H1 (cell line): ENCODE results near the gene HLX. TPM values are rescaled to one million over a fixed set of nuclear protein-coding genes. Genes with fewer than 3 reads are reported as not detected.

Experiments used
- CTCF ChIA-PET: fragments of 300-600 bp; sonication (Branson Sonifier 250); formaldehyde crosslinking; loops from one replicate; lab custom pipeline; 2021; ENCODE audit not compliant: partially characterized antibody; lab: Charles Lee
- POLR2A ChIA-PET: fragments of 300-600 bp; sonication (Branson Sonifier 250); formaldehyde crosslinking; loops from one replicate; lab custom pipeline; 2021; ENCODE audit warnings: inconsistent platforms; ENCODE audit not compliant: partially characterized antibody; lab: Charles Lee
- DNase-seq, 2 experiments: peaks; one replicate each; pipeline versions ENCODE4 v3.0.0 to v3.0.0-alpha.2; 2010 to 2022; ENCODE audit warnings: low spot score in 2 of 2, low read depth in 1 of 2, mixed read lengths in 1 of 2
- FAIRE-seq: peaks from 2 replicates; lab custom pipeline; 2011; peaks lifted over from hg19 to GRCh38; lab: Jason Lieb, UNC
- H2AFZ ChIP-seq: 2 replicates; pipeline ENCODE4 v1.8.1; 2012; ENCODE audit warnings: low read length, inconsistent platforms
- H2AK5ac ChIP-seq: 2 replicates; pipeline ENCODE4 v1.6.1; 2013; ENCODE audit warnings: low read depth, low read length
- H2BK120ac ChIP-seq: replicated peaks from 2 replicates; pipeline ENCODE3; 2013; ENCODE audit warnings: low read depth, low read length, inconsistent platforms
- H2BK12ac ChIP-seq: 2 replicates; pipeline ENCODE4 v1.6.1; 2013; ENCODE audit warnings: low read depth, low read length
- H2BK15ac ChIP-seq: 2 replicates; pipeline ENCODE4 v1.6.1; 2013; ENCODE audit warnings: low read length
- H2BK20ac ChIP-seq: 2 replicates; pipeline ENCODE4 v1.6.1; 2013; ENCODE audit warnings: low read length
- H2BK5ac ChIP-seq: 2 replicates; pipeline ENCODE4 v1.6.1; 2013; ENCODE audit warnings: low read depth, low read length
- H3K14ac ChIP-seq: 2 replicates; pipeline ENCODE4 v1.6.1; 2013; ENCODE audit warnings: inconsistent platforms; ENCODE audit not compliant: insufficient read length
- H3K18ac ChIP-seq: 2 replicates; pipeline ENCODE4 v1.6.1; 2013; ENCODE audit warnings: low read length; ENCODE audit errors: extremely low read depth
- H3K23ac ChIP-seq: 2 replicates; pipeline ENCODE4 v1.6.1; 2013; ENCODE audit warnings: inconsistent platforms; ENCODE audit not compliant: insufficient read length
- H3K23me2 ChIP-seq: 2 replicates; pipeline ENCODE4 v1.6.1; 2013; ENCODE audit warnings: low read depth, low read length
- H3K27ac ChIP-seq: 2 replicates; pipeline ENCODE4 v1.6.1; 2011; ENCODE audit warnings: low read depth, low read length, inconsistent platforms
- H3K27me3 ChIP-seq, 4 experiments: replicated peaks in 1 of 4; 1 replicate in 1 of 4; 2 replicates in 3 of 4; pipeline versions ENCODE4 v1.6.1 to v1.8.1; 2011 to 2013; ENCODE audit warnings: low read length in 3 of 4, mild to moderate bottlenecking in 3 of 4, inconsistent platforms in 2 of 4, mixed read lengths in 2 of 4, moderate library complexity in 1 of 4; ENCODE audit not compliant: control insufficient read depth in 3 of 4, insufficient read depth in 3 of 4; ENCODE audit errors: extremely low read depth in 1 of 4
- H3K36me3 ChIP-seq, 4 experiments: 2 replicates each; pipeline versions ENCODE4 v1.6.1 to v1.8.1; 2011 to 2013; ENCODE audit warnings: mild to moderate bottlenecking in 4 of 4, low read length in 3 of 4, moderate library complexity in 2 of 4, control low read depth in 1 of 4, inconsistent platforms in 1 of 4; ENCODE audit not compliant: insufficient read depth in 4 of 4, control insufficient read depth in 2 of 4
- H3K4ac ChIP-seq: replicated peaks from 2 replicates; pipeline ENCODE3; 2013; ENCODE audit warnings: low read length, low read depth, mixed read lengths, inconsistent platforms; ENCODE audit not compliant: insufficient read length
- H3K4me1 ChIP-seq, 4 experiments: replicated peaks in 1 of 4; 1 replicate in 1 of 4; 2 replicates in 3 of 4; pipeline versions ENCODE4 v1.6.1 to v1.8.1; 2011 to 2013; ENCODE audit warnings: low read length in 3 of 4, inconsistent platforms in 2 of 4, mixed read lengths in 1 of 4; ENCODE audit not compliant: insufficient read depth in 4 of 4, control insufficient read depth in 3 of 4
- H3K4me2 ChIP-seq, 2 experiments: 2 replicates each; pipeline versions ENCODE4 v1.6.1 to v1.8.1; 2011 to 2013; ENCODE audit warnings: low read depth in 2 of 2, low read length in 2 of 2, control low read depth in 1 of 2, inconsistent platforms in 1 of 2, mild to moderate bottlenecking in 1 of 2; ENCODE audit not compliant: insufficient read depth in 1 of 2
- H3K4me3 ChIP-seq, 4 experiments: fragments of 200-600, 300-600 bp in 1 of 4; sonication (generic), shearing (Covaris generic), sonication (Bioruptor Twin) in 1 of 4; 2 replicates each; pipeline versions ENCODE4 v1.5.1 to v1.8.1; 2011 to 2016; ENCODE audit warnings: low read length in 4 of 4, low read depth in 3 of 4, control low read depth in 2 of 4, inconsistent platforms in 2 of 4, mild to moderate bottlenecking in 2 of 4, mixed read lengths in 1 of 4, moderate library complexity in 1 of 4; ENCODE audit not compliant: insufficient read depth in 2 of 4; ENCODE audit errors: extremely low read depth in 1 of 4
- H3K56ac ChIP-seq: replicated peaks from 2 replicates; pipeline ENCODE3; 2013; ENCODE audit warnings: low read depth, mild to moderate bottlenecking, mixed read lengths, low read length, inconsistent platforms; ENCODE audit not compliant: insufficient read length
- H3K79me1 ChIP-seq: 2 replicates; pipeline ENCODE4 v1.6.1; 2013; ENCODE audit warnings: low read depth, low read length, control low read depth
- H3K79me2 ChIP-seq, 2 experiments: 2 replicates each; pipeline versions ENCODE4 v1.6.1 to v1.8.1; 2012 to 2013; ENCODE audit warnings: low read length in 2 of 2, mild to moderate bottlenecking in 2 of 2, inconsistent platforms in 1 of 2; ENCODE audit not compliant: insufficient read depth in 2 of 2, control insufficient read depth in 1 of 2
- H3K9ac ChIP-seq, 4 experiments: replicated peaks in 1 of 4; 1 replicate in 1 of 4; 2 replicates in 3 of 4; pipeline versions ENCODE4 v1.6.1 to v1.8.1; 2011 to 2013; ENCODE audit warnings: low read depth in 3 of 4, low read length in 3 of 4, control low read depth in 2 of 4, mild to moderate bottlenecking in 2 of 4, moderate library complexity in 2 of 4, inconsistent platforms in 1 of 4; ENCODE audit errors: extremely low read depth in 1 of 4
- H3K9me3 ChIP-seq, 2 experiments: 2 replicates each; pipeline versions ENCODE4 v1.6.1 to v1.8.1; 2012 to 2013; ENCODE audit warnings: mild to moderate bottlenecking in 2 of 2, moderate library complexity in 2 of 2, control low read depth in 1 of 2, inconsistent platforms in 1 of 2, low read depth in 1 of 2, low read length in 1 of 2, mixed read lengths in 1 of 2; ENCODE audit not compliant: insufficient read depth in 2 of 2
- H4K20me1 ChIP-seq, 2 experiments: replicated peaks in 1 of 2; 2 replicates each; pipeline versions ENCODE3 to v1.8.1; 2011 to 2013; ENCODE audit warnings: inconsistent platforms in 2 of 2, low read length in 2 of 2, mild to moderate bottlenecking in 1 of 2; ENCODE audit not compliant: insufficient read depth in 2 of 2, control insufficient read depth in 1 of 2
- H4K5ac ChIP-seq: 2 replicates; pipeline ENCODE4 v1.6.1; 2013; ENCODE audit warnings: low read length, low read depth, mixed read lengths, inconsistent platforms; ENCODE audit not compliant: insufficient read length
- H4K8ac ChIP-seq: 2 replicates; pipeline ENCODE4 v1.8.0; 2013; ENCODE audit warnings: mild to moderate bottlenecking, moderate library complexity, low read length, inconsistent platforms; ENCODE audit not compliant: insufficient read depth; ENCODE audit errors: extremely low read depth
- H4K91ac ChIP-seq: replicated peaks from 2 replicates; pipeline ENCODE3; 2013; ENCODE audit warnings: low read length, mixed read lengths, inconsistent platforms; ENCODE audit not compliant: insufficient read length
- ASH2L ChIP-seq: fragments of 200-600, 300-600 bp; sonication (generic); IDR thresholded peaks from one replicate; pipeline ENCODE4 v1.7.1; 2017; ENCODE audit warnings: low read length
- CEBPB ChIP-seq: IDR thresholded peaks from 2 replicates; pipeline ENCODE4 v1.6.1; 2012; ENCODE audit warnings: low read depth, low read length
- CHD1 ChIP-seq: IDR thresholded peaks from 2 replicates; pipeline ENCODE4 v1.6.1; 2012; ENCODE audit warnings: low read depth, low read length, improper control_type of control experiment
- CHD2 ChIP-seq: IDR thresholded peaks from 2 replicates; pipeline ENCODE4 v1.6.1; 2012; ENCODE audit warnings: low read length, improper control_type of control experiment
- EP300 ChIP-seq, 2 experiments: IDR thresholded peaks; 1 replicate in 1 of 2; 2 replicates in 1 of 2; pipeline ENCODE4 v1.6.1; 2011 to 2012; ENCODE audit warnings: low read depth in 2 of 2, low read length in 2 of 2, mild to moderate bottlenecking in 2 of 2, borderline replicate concordance in 1 of 2, inconsistent platforms in 1 of 2, moderate library complexity in 1 of 2
- HDAC2 ChIP-seq, 2 experiments: fragments of 300-600 bp in 1 of 2; sonication (generic) in 1 of 2; IDR thresholded peaks; 2 replicates each; pipeline ENCODE4 v1.6.1; 2011 to 2012; ENCODE audit warnings: low read depth in 2 of 2, low read length in 2 of 2, mild to moderate bottlenecking in 2 of 2, moderate library complexity in 2 of 2, borderline replicate concordance in 1 of 2, inconsistent platforms in 1 of 2
- JUN ChIP-seq: IDR thresholded peaks from 2 replicates; pipeline ENCODE4 v1.6.1; 2011; ENCODE audit warnings: low read depth, mild to moderate bottlenecking, improper control_type of control experiment, low read length
- JUND ChIP-seq: IDR thresholded peaks from 2 replicates; pipeline ENCODE4 v1.6.1; 2011; ENCODE audit warnings: mild to moderate bottlenecking, improper control_type of control experiment, low read length
- KDM1A ChIP-seq: fragments of 200-600, 300-600 bp; sonication (generic); IDR thresholded peaks from 2 replicates; pipeline ENCODE4 v1.7.1; 2016; ENCODE audit warnings: mild to moderate bottlenecking, low read length, borderline replicate concordance
- MAFK ChIP-seq: IDR thresholded peaks from 2 replicates; pipeline ENCODE4 v1.6.1; 2012; ENCODE audit warnings: low read depth, mild to moderate bottlenecking, improper control_type of control experiment, low read length
- POLR2A ChIP-seq, 2 experiments: IDR thresholded peaks; 1 replicate in 1 of 2; 2 replicates in 1 of 2; pipeline ENCODE4 v1.6.1; 2011; ENCODE audit warnings: low read depth in 2 of 2, low read length in 2 of 2, mild to moderate bottlenecking in 2 of 2; ENCODE audit errors: control extremely low read depth in 1 of 2
- SIRT6 ChIP-seq: IDR thresholded peaks from one replicate; pipeline ENCODE4 v1.7.1; 2012; ENCODE audit warnings: low read length, inconsistent platforms
- SUZ12 ChIP-seq: fragments of 200-600 bp; sonication (generic); IDR thresholded peaks from 2 replicates; pipeline ENCODE4 v1.6.1; 2012; ENCODE audit warnings: mild to moderate bottlenecking, inconsistent platforms, low read length, moderate library complexity, mixed read lengths
- WGBS, 2 experiments: shearing (Covaris generic) in 1 of 2; methylation state at CpG; one replicate each; pipeline versions ENCODE4 v1.1.6 to v1.1.7; 2013 to 2015; ENCODE audit warnings: low lambda C conversion rate in 2 of 2, mixed read lengths in 2 of 2, inconsistent platforms in 1 of 2, low coverage in 1 of 2, missing lambda C conversion rate in 1 of 2; ENCODE audit not compliant: insufficient replicate concordance in 2 of 2, insufficient coverage in 1 of 2, insufficient read length in 1 of 2; ENCODE audit errors: extremely low coverage in 1 of 2, missing lambda C conversion rate in 1 of 2; 5-methylcytosine and 5-hydroxymethylcytosine counted together
- polyA plus RNA-seq, 7 experiments: library from polyadenylated mRNA; depleted of rRNA in 3 of 7; stranded (reverse) in 5 of 7; unstranded in 2 of 7; fragments of >200 nt in 5 of 7; fragments of 200-250 nt in 2 of 7; gene quantifications; 1 replicate in 5 of 7; 2 replicates in 1 of 7; 4 replicates in 1 of 7; pipeline versions ENCODE4 v1.2.1 to v1.2.3, GENCODE V29; 2011 to 2013; ENCODE audit warnings: missing spikeins in 2 of 7, mixed read lengths in 2 of 7
- total RNA-seq: library from RNA; stranded (reverse); fragmentation: NEBNext Ultra II Directional; extraction: Animal tissue kit (Norgen Biotek cat#: 25700); gene quantifications from 2 replicates; pipeline ENCODE4 v1.2.1, GENCODE V29; 2021

Gene HLX
- total and polyA plus RNA-seq, 2 of the 8 experiments (the other 6 are each of a cell fraction or from before 2014, with no cell fraction given): 0.11 to 0.30 TPM

DNA sequence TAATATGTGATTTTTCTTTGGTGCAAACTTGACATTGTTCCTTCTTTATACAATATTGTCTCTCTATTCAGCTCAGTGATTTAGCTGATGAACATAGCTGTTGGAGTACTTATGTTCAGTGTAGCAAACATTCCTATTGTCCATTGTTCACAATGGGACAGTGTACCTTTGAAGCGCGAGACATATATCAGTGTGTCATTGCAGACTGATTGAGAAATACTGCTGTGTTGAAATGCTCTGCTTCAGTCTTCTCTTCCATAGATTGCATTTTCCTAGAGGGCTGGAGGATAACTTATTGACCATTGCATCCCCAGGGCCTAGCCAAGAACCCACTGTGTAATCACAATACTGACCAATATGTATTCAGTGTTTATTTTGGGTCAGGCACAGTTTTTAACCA, 46.5 kb downstream of the HLX start:
- FAIRE-seq: no peak
- CTCF ChIA-PET: interaction anchor here (0.8 to 1.3 kb wide), 3 partner anchors 51 to 346 kb away, joined by 3 to 4 read pairs (median 3); no protein-coding TSS in a partner anchor

More for the DNA sequence above, 46.5 kb downstream of the HLX start:
- DNase-seq: no peak
- no peaks in the 10 kb centered on the region for H3K9me3 ChIP-seq
- H4K8ac ChIP-seq: no peak overlapping the region
- H3K14ac ChIP-seq: no peak overlapping the region
- H3K23ac ChIP-seq: no peak overlapping the region
- no peak overlapping the region for H4K5ac ChIP-seq
- no peaks in the 10 kb centered on the region for H4K20me1 ChIP-seq
- H3K23me2 ChIP-seq: no peaks in the 10 kb centered on the region
- H2BK20ac ChIP-seq: peak overlapping the region; percentile 22; the same call in 1 of the 2 replicates
- no peaks in the 10 kb centered on the region for H3K79me2 ChIP-seq
- H2BK12ac ChIP-seq: no peak overlapping the region
- WGBS, 2 experiments: 95% methylated on average over 2 of the region's 2 CpGs; no CpG with 5 or more reads in 1 of the 2 experiments
- H3K4ac ChIP-seq: no peak overlapping the region
- no peaks in the 10 kb centered on the region for H3K27me3 ChIP-seq
- no peak overlapping the region for H3K9ac ChIP-seq
- H3K79me1 ChIP-seq: no peaks in the 10 kb centered on the region
- H3K4me3 ChIP-seq: no peak overlapping the region
- H3K36me3 ChIP-seq: no peaks in the 10 kb centered on the region
- no peak overlapping the region for H2AFZ ChIP-seq
- H3K4me2 ChIP-seq: no peak overlapping the region
- no peak overlapping the region for H3K56ac ChIP-seq
- POLR2A ChIA-PET: no interaction called here
- H4K91ac ChIP-seq: no peak overlapping the region
- H2BK120ac ChIP-seq: no peak overlapping the region
- peaks cover 2 to 6% (median 4%) of the 10 kb centered on the region in 4 experiments; a peak in 4 of 7 replicates for H3K4me1 ChIP-seq
- no peak overlapping the region for H2BK15ac ChIP-seq
- H3K27ac ChIP-seq: no peak overlapping the region
- no peak for TF ChIP-seq ASH2L
- TF ChIP-seq EP300 (IDR thresholded peaks at IDR 0.05; ENCODE audit: borderline replicate concordance in 1 of 2, low read depth in 2 of 2, low read length in 2 of 2): no peak
- no peak for TF ChIP-seq JUN
- no peak for TF ChIP-seq CEBPB
- no peak for TF ChIP-seq SIRT6
- no peak for TF ChIP-seq POLR2A (IDR thresholded peaks at IDR 0.05; ENCODE audit: control extremely low read depth in 1 of 2, low read depth in 2 of 2, low read length in 2 of 2)
- TF ChIP-seq CHD1: no peak
- no peak for TF ChIP-seq SUZ12
- no peak for TF ChIP-seq KDM1A
- TF ChIP-seq MAFK: no peak
- TF ChIP-seq JUND: no peak
- TF ChIP-seq HDAC2 (IDR thresholded peaks at IDR 0.05; ENCODE audit: borderline replicate concordance in 1 of 2, low read depth in 2 of 2, low read length in 2 of 2): no peak
- no peak for TF ChIP-seq CHD2
- H2BK5ac ChIP-seq: no peak overlapping the region
- no peak overlapping the region for H3K18ac ChIP-seq
- H2AK5ac ChIP-seq: no peak overlapping the region
